ENCODE data around the gene CCDC63.
"Not testable (repeated sequence)": the region's sequence is repeated elsewhere in the genome, so short reads cannot be mapped to it uniquely, and the experiment has no call there.

Gene CCDC63

GRCh38 chr12:110844551-110845338 lies 2.0 kb upstream of the CCDC63 start:
- DNase-seq: no peak

GRCh38 chr12:110845339-110845682 lies 1.5 kb upstream of the CCDC63 start:
- no peak for DNase-seq

GRCh38 chr12:110848314-110848923 lies 1.6 kb downstream of the CCDC63 start:
- no peak for DNase-seq

- DNase-seq: no peak
Measured at GRCh38 chr12:110849221-110849620, 2.4 kb downstream of the CCDC63 start.

- no peak for DNase-seq
Measured at GRCh38 chr12:110849748-110850403, 3.1 kb downstream of the CCDC63 start.

GRCh38 chr12:110850762-110851161 lies 4.0 kb downstream of the CCDC63 start:
- no peak for DNase-seq

- no peak for DNase-seq
Measured at GRCh38 chr12:110853836-110854235, 7.0 kb downstream of the CCDC63 start.

GRCh38 chr12:110856542-110856941 lies 9.8 kb downstream of the CCDC63 start:
- DNase-seq: no peak

GRCh38 chr12:110857528-110857927 lies 10.7 kb downstream of the CCDC63 start:
- DNase-seq: no peak

- not testable (repeated sequence) for DNase-seq
Measured at GRCh38 chr12:110857954-110858353, 11.2 kb downstream of the CCDC63 start.

GRCh38 chr12:110858848-110859247 lies 12.1 kb downstream of the CCDC63 start:
- DNase-seq: no peak

- DNase-seq: no peak
Measured at GRCh38 chr12:110860833-110861296, 14.1 kb downstream of the CCDC63 start.

GRCh38 chr12:110861729-110862128 lies 14.9 kb downstream of the CCDC63 start:
- no peak for DNase-seq

GRCh38 chr12:110862329-110862728 lies 15.5 kb downstream of the CCDC63 start:
- DNase-seq: no peak

GRCh38 chr12:110863161-110863560 lies 16.4 kb downstream of the CCDC63 start:
- no peak for DNase-seq

GRCh38 chr12:110865521-110865920 lies 18.7 kb downstream of the CCDC63 start:
- no peak for DNase-seq

- DNase-seq: no peak
Measured at GRCh38 chr12:110869026-110869425, 22.2 kb downstream of the CCDC63 start.

GRCh38 chr12:110869803-110870202 lies 23.0 kb downstream of the CCDC63 start:
- no peak for DNase-seq

- DNase-seq: no peak
Measured at GRCh38 chr12:110872100-110872499, 25.3 kb downstream of the CCDC63 start.

GRCh38 chr12:110874351-110874750 lies 27.6 kb downstream of the CCDC63 start:
- no peak for DNase-seq

GRCh38 chr12:110874781-110875180 lies 28.0 kb downstream of the CCDC63 start:
- DNase-seq: no peak

GRCh38 chr12:110880651-110881050 lies 33.9 kb downstream of the CCDC63 start:
- no peak for DNase-seq

- no peak for DNase-seq
Measured at GRCh38 chr12:110883251-110883650, 36.5 kb downstream of the CCDC63 start.

Data from stimulated activated naive CD4-positive, alpha-beta T cell treated with Interleukin-2 at 50 U/mL for 16 hours (primary cell).